Measurements from ENCODE around the gene RBM4.
A peak's percentile ranks its signal among the peaks of the same experiment; 100 is the strongest.

RBM4 gene

GRCh38 chr11:66677599-66678375, 39.3 kb downstream of the RBM4 start, which contains the start of gene RBM4B:
RBM4B (minus strand) TSS chr11:66677887; CDS start chr11:66677079, 808 bp downstream.
- H3K79me2 ChIP-seq (ENCODE audit: control insufficient read depth, low read length): peaks cover 46% of the 10 kb centered on the region
- no peaks in the 10 kb centered on the region for H3K9me3 ChIP-seq (ENCODE audit: control insufficient read depth, insufficient read depth, low read length)
- H4K20me1 ChIP-seq (ENCODE audit: control insufficient read depth, insufficient read depth, low read depth, low read length): no peaks in the 10 kb centered on the region
- peak within 1 kb of the TSS; percentile 88 for H3K27ac ChIP-seq (ENCODE audit: low read depth, low read length)
- peaks cover 16% of the 10 kb centered on the region for H3F3A ChIP-seq (ENCODE audit: control insufficient read depth, insufficient read depth)
- no peaks in the 10 kb centered on the region for H3K27me3 ChIP-seq (ENCODE audit: control insufficient read depth, low read length)
- H3K4me2 ChIP-seq (ENCODE audit: low read length): peak within 1 kb of the TSS; percentile 100
- H3K4me1 ChIP-seq (ENCODE audit: control insufficient read depth, low read length): peaks cover 44% of the 10 kb centered on the region
- no peaks in the 10 kb centered on the region for H3K9me2 ChIP-seq (replicated peaks; ENCODE audit: control insufficient read depth, low read length)
- peak within 1 kb of the TSS; percentile 83 for H3K4me3 ChIP-seq (ENCODE audit: low read length)
- TF ChIP-seq EZH2phosphoT487 (IDR thresholded peaks at IDR 0.05; ENCODE audit: borderline replicate concordance, low read length): no peak
- no peak for TF ChIP-seq CTCF (IDR thresholded peaks at IDR 0.05; ENCODE audit: low read depth, low read length, poor library complexity, severe bottlenecking)
- H3K36me3 ChIP-seq (ENCODE audit: control insufficient read depth, low read length): peaks cover 31% of the 10 kb centered on the region

GRCh38 chr11:66680966-66681645, 42.6 kb downstream of the RBM4 start:
- no peak for TF ChIP-seq CTCF (IDR thresholded peaks at IDR 0.05; ENCODE audit: low read depth, low read length, poor library complexity, severe bottlenecking)
- TF ChIP-seq EZH2phosphoT487 (IDR thresholded peaks at IDR 0.05; ENCODE audit: borderline replicate concordance, low read length): no peak
- H4K20me1 ChIP-seq (ENCODE audit: control insufficient read depth, insufficient read depth, low read depth, low read length): no peaks in the 10 kb centered on the region
- H3K36me3 ChIP-seq (ENCODE audit: control insufficient read depth, low read length): peaks cover 13% of the 10 kb centered on the region
- H3K4me3 ChIP-seq (ENCODE audit: low read length): no peak overlapping the region
- peaks cover 5% of the 10 kb centered on the region for H3F3A ChIP-seq (ENCODE audit: control insufficient read depth, insufficient read depth)
- H3K27ac ChIP-seq (ENCODE audit: low read depth, low read length): no peak overlapping the region
- H3K4me2 ChIP-seq (ENCODE audit: low read length): no peak overlapping the region
- peaks cover 18% of the 10 kb centered on the region for H3K79me2 ChIP-seq (ENCODE audit: control insufficient read depth, low read length)
- no peaks in the 10 kb centered on the region for H3K9me3 ChIP-seq (ENCODE audit: control insufficient read depth, insufficient read depth, low read length)
- no peaks in the 10 kb centered on the region for H3K9me2 ChIP-seq (replicated peaks; ENCODE audit: control insufficient read depth, low read length)
- no peaks in the 10 kb centered on the region for H3K27me3 ChIP-seq (ENCODE audit: control insufficient read depth, low read length)
- peaks cover 17% of the 10 kb centered on the region for H3K4me1 ChIP-seq (ENCODE audit: control insufficient read depth, low read length)

DNA sequence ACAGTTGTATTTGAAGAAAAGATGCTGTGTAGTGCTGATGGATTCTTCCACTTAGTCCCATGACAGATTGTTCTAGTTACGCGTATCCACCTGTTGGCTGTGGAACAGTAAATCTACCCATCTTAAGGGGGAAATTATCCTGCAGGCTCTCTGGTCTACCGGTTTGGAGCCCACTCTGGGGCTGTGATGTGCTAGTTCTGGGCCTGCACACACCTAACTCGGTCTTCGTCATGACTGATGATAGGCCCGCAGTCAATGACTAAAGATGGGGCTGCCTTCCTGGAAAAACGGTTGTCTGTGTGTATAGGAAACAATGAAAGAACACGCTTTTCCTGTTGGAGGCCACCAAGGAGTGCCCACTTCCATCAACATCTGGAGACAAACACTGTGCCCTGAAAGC, 45.4 kb downstream of the RBM4 start:
- no peaks in the 10 kb centered on the region for H3K9me3 ChIP-seq (ENCODE audit: control insufficient read depth, insufficient read depth, low read length)
- no peaks in the 10 kb centered on the region for H4K20me1 ChIP-seq (ENCODE audit: control insufficient read depth, insufficient read depth, low read depth, low read length)
- no peak overlapping the region for H3K4me2 ChIP-seq (ENCODE audit: low read length)
- H3K27me3 ChIP-seq (ENCODE audit: control insufficient read depth, low read length): no peaks in the 10 kb centered on the region
- H3K27ac ChIP-seq (ENCODE audit: low read depth, low read length): no peak overlapping the region
- TF ChIP-seq CTCF (IDR thresholded peaks at IDR 0.05; ENCODE audit: low read depth, low read length, poor library complexity, severe bottlenecking) (no peak), EZH2phosphoT487 (IDR thresholded peaks at IDR 0.05; ENCODE audit: borderline replicate concordance, low read length) (no peak)
- H3K36me3 ChIP-seq (ENCODE audit: control insufficient read depth, low read length): peaks cover 23% of the 10 kb centered on the region; the same call in 1 of the 2 replicates
- no peaks in the 10 kb centered on the region for H3K4me1 ChIP-seq (ENCODE audit: control insufficient read depth, low read length)
- H3F3A ChIP-seq (ENCODE audit: control insufficient read depth, insufficient read depth): no peaks in the 10 kb centered on the region
- no peak overlapping the region for H3K4me3 ChIP-seq (ENCODE audit: low read length)
- H3K79me2 ChIP-seq (ENCODE audit: control insufficient read depth, low read length): no peaks in the 10 kb centered on the region
- no peaks in the 10 kb centered on the region for H3K9me2 ChIP-seq (replicated peaks; ENCODE audit: control insufficient read depth, low read length)
